Measurements from ENCODE around the gene HSPA2. TPM values are rescaled to one million over a fixed set of nuclear protein-coding genes. Genes with fewer than 3 reads are reported as not detected.

HSPA2 gene
- total and polyA plus RNA-seq, 2 of the 13 experiments (the other 11 are each of a cell fraction or from before 2014, with no cell fraction given): 0.15 to 0.27 TPM

DNA sequence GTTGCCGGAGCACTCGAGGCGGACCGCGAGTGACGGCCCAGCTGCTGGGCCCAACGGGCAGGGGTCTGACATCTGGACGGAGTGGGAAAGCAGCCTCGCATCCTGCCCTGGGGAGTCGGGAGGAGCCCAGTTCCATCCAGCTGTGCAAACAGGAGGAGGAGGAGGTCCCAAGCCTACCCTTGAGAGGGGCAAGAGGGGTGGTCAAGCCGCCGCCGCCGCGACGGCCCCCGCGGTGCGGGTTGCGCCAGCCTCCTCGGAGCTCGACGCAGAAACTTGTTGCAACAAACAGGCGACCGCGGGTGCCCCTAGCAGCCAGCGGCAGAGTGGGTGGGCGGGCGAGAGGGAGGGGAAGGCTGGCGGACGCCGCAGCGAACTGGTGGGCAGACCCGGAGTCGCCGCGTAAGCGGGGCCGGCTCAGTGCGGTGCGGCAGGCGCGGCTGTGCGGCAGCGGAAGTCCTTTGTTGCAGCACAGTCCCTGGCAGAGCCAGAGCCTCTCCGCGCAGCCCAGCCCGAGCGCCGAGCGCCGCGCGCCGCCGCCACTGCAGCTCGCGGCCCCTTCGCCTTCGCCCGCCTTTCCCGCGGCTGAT, 36.1 kb upstream of the HSPA2 start, which contains the start of gene ZBTB1 (continued):
- TF ChIP-seq, protein P1, sequence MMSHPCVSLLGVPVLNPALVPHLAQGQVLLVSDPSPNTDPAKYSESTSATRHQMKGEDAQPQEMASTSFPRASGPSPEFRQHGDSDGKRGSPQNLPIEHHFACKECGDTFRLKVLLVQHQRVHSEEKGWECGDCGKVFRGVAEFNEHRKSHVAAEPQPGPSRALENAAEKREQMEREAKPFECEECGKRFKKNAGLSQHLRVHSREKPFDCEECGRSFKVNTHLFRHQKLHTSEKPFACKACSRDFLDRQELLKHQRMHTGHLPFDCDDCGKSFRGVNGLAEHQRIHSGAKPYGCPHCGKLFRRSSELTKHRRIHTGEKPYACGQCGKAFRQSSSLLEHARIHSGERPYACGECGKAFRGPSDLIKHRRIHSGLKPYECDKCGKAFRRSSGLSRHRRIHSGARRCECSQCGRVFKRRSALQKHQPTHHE (CRISPR knock-in tag; IDR thresholded peaks at IDR 0.05; ENCODE audit: borderline replicate concordance): 0 out of 2 replicates have a peak, but pooled peaks have one; percentile 1
- TF ChIP-seq AHR (CRISPR knock-in tag; IDR thresholded peaks at IDR 0.05): no peak
- TF ChIP-seq MAFF (IDR thresholded peaks at IDR 0.05; ENCODE audit: low read depth, low read length): no peak
- TF ChIP-seq HMG20B (CRISPR knock-in tag; conservative IDR thresholded peaks at IDR 0.05): no peak; the same call in 1 of the 2 replicates
- TF ChIP-seq MXI1 (IDR thresholded peaks at IDR 0.05; ENCODE audit: borderline replicate concordance, low read depth, low read length): peak; percentile 47; the same call in 1 of the 3 replicates
- TF ChIP-seq POGZ (CRISPR knock-in tag; IDR thresholded peaks at IDR 0.05): peak; percentile 36
- no peak for TF ChIP-seq ZSCAN31 (CRISPR knock-in tag; IDR thresholded peaks at IDR 0.05; ENCODE audit: low read depth)
- TF ChIP-seq XRCC5 (optimal IDR thresholded peaks at IDR 0.05; ENCODE audit: low read length): no peak
- TF ChIP-seq, protein P2, sequence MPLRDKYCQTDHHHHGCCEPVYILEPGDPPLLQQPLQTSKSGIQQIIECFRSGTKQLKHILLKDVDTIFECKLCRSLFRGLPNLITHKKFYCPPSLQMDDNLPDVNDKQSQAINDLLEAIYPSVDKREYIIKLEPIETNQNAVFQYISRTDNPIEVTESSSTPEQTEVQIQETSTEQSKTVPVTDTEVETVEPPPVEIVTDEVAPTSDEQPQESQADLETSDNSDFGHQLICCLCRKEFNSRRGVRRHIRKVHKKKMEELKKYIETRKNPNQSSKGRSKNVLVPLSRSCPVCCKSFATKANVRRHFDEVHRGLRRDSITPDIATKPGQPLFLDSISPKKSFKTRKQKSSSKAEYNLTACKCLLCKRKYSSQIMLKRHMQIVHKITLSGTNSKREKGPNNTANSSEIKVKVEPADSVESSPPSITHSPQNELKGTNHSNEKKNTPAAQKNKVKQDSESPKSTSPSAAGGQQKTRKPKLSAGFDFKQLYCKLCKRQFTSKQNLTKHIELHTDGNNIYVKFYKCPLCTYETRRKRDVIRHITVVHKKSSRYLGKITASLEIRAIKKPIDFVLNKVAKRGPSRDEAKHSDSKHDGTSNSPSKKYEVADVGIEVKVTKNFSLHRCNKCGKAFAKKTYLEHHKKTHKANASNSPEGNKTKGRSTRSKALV (CRISPR knock-in tag; IDR thresholded peaks at IDR 0.05): no peak
- TF ChIP-seq, protein P3, sequence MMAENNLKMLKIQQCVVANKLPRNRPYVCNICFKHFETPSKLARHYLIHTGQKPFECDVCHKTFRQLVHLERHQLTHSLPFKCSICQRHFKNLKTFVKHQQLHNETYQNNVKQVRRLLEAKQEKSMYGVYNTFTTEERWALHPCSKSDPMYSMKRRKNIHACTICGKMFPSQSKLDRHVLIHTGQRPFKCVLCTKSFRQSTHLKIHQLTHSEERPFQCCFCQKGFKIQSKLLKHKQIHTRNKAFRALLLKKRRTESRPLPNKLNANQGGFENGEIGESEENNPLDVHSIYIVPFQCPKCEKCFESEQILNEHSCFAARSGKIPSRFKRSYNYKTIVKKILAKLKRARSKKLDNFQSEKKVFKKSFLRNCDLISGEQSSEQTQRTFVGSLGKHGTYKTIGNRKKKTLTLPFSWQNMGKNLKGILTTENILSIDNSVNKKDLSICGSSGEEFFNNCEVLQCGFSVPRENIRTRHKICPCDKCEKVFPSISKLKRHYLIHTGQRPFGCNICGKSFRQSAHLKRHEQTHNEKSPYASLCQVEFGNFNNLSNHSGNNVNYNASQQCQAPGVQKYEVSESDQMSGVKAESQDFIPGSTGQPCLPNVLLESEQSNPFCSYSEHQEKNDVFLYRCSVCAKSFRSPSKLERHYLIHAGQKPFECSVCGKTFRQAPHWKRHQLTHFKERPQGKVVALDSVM (CRISPR knock-in tag; IDR thresholded peaks at IDR 0.05): 0 out of 2 replicates have a peak, but pooled peaks have one; percentile 30
- TF ChIP-seq, protein P4, sequence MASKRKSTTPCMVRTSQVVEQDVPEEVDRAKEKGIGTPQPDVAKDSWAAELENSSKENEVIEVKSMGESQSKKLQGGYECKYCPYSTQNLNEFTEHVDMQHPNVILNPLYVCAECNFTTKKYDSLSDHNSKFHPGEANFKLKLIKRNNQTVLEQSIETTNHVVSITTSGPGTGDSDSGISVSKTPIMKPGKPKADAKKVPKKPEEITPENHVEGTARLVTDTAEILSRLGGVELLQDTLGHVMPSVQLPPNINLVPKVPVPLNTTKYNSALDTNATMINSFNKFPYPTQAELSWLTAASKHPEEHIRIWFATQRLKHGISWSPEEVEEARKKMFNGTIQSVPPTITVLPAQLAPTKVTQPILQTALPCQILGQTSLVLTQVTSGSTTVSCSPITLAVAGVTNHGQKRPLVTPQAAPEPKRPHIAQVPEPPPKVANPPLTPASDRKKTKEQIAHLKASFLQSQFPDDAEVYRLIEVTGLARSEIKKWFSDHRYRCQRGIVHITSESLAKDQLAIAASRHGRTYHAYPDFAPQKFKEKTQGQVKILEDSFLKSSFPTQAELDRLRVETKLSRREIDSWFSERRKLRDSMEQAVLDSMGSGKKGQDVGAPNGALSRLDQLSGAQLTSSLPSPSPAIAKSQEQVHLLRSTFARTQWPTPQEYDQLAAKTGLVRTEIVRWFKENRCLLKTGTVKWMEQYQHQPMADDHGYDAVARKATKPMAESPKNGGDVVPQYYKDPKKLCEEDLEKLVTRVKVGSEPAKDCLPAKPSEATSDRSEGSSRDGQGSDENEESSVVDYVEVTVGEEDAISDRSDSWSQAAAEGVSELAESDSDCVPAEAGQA (IDR thresholded peaks at IDR 0.05; ENCODE audit: low read depth): 0 out of 2 replicates have a peak, but pooled peaks have one; percentile 7
- TF ChIP-seq, protein P4 (CRISPR knock-in tag; IDR thresholded peaks at IDR 0.05; ENCODE audit: borderline replicate concordance): no peak
- peak; percentile 92 for TF ChIP-seq RBFOX2 (IDR thresholded peaks at IDR 0.05; ENCODE audit: low read depth, low read length)
- TF ChIP-seq ZNF12 (CRISPR knock-in tag; IDR thresholded peaks at IDR 0.05): 0 out of 2 replicates have a peak, but pooled peaks have one; percentile 40
- no peak for TF ChIP-seq ZNF326 (CRISPR knock-in tag; IDR thresholded peaks at IDR 0.05; ENCODE audit: borderline replicate concordance)
- no peak for TF ChIP-seq SOX13 (IDR thresholded peaks at IDR 0.05)
- no peak for TF ChIP-seq SOX13 (CRISPR knock-in tag; conservative IDR thresholded peaks at IDR 0.05 in 1 of 2, IDR thresholded peaks at IDR 0.05 in 1 of 2)
- TF ChIP-seq, protein P5, sequence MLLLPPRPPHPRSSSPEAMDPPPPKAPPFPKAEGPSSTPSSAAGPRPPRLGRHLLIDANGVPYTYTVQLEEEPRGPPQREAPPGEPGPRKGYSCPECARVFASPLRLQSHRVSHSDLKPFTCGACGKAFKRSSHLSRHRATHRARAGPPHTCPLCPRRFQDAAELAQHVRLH (CRISPR knock-in tag; IDR thresholded peaks at IDR 0.05; ENCODE audit: borderline replicate concordance, low read depth): peak; percentile 23; the same call in 1 of the 2 replicates
